Measurements from ENCODE around the gene TIPRL.
"Not testable (repeated sequence)": the region's sequence is repeated elsewhere in the genome, so short reads cannot be mapped to it uniquely, and the experiment has no call there.

Gene TIPRL

DNA sequence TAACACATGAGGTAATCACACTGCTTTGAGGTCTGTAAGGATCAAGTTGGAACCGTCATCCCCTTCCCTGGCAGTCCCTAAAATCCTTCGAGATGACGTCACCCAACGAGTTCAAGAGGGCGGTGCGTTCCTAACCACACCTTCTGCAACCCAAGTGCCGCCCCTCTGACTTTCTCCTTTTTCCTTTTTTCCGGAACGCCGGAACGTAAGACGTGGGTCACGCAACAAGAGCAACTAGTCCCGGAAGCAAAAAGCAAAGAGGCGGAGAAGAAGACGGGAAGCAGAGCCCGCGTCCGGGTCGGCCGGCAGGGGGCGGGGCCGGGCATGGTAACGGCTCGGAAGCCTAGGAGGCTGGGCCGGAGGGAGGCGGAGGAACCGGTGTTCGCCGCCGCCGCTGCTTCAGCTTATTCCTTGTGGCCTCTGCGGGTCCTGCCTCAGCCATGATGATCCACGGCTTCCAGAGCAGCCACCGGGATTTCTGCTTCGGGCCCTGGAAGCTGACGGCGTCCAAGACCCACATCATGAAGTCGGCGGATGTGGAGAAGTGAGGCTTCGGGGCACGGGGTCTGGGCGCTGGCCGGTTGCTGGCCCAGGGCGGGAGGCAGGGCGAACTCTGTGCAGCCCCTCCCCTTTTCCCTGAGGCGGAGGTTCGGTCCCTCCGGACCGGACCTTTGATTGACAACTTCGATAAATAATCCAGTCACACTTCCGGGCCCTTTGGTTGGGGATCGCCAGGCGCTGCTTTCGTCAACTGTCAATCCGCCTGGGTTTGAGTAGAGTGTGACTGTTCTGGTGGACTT, at the start of gene TIPRL:
Gene TIPRL, plus strand, starts transcription at position 325 of the 800 bp plus-strand sequence. Its CDS starts 116 bp downstream, at position 441.
- peak; percentile 97 for DNase-seq

DNA sequence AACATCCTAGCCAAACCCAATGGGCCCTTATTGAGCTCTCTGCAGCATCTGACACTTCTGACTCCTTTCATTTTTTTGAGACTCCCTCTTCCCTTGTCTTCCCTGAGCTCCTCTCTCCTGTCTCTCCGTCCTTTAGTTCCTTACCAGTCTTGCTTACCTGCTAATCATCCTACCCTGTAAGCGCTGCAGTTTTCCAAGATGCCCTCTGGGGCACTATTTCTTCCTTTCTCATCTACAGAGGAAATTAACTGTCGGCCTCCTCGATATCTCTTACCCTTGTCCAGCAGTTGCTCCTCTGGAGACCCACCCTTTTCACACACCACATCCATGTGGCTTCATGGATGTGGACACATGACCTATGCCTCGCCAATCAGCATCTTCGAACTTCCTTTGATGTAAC, 48.8 kb upstream of the TIPRL start:
- no peak for DNase-seq

DNA sequence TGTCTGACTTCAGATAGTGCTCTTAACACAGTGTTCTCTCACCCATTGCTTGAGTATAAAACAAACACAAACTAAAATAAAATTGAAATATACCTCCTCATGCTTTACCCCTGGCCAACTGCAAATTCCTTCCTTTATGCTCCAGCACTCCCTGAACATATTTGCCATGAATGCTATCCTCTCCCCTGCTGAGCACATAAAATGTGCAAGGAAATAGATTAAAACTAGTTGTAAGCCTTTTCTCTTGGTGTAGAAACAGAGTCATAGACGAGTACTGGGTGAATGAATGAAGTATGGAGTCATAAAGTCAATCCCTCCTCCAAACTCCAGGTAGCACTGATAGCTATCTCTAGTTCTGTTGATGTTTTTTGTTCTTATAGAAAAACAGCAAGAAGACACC, 44.6 kb upstream of the TIPRL start:
- DNase-seq, result no peak

DNA sequence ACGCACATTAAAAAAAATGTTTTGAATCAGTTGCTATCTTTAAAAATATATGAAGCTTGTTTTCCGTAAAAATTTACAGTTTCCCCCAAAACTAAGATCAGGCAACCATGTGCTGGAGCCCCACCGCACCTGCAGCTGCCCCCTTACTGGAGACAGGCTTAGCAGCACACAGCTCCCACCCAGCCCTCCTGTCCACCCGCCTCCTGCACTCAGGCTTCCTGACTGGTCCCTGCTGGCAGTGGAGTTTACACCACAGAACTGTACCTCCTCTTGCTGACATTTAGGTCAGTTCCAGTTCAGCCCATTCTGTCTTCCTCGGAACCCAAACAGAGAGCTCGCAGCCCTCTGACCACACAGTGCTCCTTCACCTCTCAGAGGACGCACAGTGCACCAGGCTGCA, 44.1 kb upstream of the TIPRL start:
- no peak for DNase-seq

DNA sequence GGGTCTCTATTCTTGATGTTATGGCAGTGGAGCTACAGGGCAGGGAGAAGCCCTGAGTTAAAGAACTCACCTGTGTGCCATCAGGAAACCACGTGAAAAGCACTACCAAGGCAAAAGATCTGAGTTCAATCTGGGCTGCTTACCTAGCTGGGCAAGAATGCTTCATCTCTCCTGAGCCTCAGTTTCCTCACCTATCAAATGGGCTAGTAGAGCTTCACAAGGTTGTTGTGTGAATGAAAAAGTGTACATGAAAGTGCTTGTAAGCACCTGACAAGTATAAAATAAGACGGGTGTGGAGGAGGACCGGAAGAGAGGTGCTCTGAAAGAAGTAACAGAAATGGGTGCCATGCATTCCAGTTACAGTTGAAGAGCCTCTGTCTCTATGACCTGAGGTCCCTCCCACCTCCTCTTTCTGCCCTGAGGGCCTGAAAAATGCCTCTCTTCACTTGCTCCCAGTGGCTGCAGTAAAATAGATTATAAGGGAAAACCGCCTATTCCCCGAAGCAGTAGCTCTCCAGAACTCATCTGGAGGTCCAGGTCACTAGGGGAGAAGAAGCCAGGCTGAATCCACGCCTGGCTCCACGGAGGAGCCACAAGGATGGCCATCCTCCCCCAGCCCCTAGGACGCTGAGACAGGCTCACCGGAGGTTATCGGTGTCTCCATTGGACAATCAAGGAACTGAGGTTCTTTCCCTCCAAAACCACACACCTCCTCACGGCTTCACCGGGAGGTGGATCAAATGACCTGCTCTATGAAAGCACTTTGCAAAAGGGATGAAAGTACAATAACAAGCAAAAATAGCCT, 43.4 kb upstream of the TIPRL start:
- DNase-seq, result no peak

DNA sequence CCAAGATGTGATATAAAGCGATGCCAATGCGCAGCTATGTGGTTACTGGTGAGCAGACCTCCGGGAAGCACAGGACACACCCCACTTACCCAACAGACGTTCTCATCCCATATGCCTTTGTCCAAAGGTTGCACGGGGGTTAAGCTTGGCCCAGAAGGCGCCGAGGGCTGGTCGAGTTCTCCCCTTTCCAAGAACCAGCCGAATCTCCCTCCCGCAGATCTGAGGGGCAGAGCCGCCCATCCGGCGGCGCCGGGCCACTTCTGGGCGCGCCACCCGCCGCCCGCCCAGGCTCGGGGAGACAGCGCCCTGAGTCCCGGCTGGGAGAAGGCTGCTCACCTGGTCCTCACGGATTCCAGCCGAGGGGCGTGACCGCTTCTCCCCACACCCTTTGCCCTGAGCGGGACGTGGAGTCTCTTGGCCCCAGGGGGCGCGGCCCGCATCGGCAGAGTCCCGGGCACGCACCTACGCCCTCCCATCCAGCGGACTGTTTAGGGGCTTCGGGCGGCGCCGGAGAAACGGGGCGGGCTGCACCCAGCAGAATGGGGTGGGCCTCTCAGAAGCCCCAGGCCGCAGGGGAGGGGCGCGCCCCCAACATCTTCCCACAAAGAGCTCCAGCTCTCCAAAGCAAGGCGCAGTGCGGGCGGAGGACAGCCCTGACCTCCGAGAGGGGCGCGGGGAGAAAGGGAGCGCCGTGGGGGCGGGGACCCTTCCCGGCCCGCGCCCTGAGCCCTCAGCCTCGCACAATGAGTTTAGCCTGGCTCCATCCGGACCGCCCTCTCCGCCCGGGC, 42.6 kb upstream of the TIPRL start:
- peak; percentile 37 for DNase-seq

DNA sequence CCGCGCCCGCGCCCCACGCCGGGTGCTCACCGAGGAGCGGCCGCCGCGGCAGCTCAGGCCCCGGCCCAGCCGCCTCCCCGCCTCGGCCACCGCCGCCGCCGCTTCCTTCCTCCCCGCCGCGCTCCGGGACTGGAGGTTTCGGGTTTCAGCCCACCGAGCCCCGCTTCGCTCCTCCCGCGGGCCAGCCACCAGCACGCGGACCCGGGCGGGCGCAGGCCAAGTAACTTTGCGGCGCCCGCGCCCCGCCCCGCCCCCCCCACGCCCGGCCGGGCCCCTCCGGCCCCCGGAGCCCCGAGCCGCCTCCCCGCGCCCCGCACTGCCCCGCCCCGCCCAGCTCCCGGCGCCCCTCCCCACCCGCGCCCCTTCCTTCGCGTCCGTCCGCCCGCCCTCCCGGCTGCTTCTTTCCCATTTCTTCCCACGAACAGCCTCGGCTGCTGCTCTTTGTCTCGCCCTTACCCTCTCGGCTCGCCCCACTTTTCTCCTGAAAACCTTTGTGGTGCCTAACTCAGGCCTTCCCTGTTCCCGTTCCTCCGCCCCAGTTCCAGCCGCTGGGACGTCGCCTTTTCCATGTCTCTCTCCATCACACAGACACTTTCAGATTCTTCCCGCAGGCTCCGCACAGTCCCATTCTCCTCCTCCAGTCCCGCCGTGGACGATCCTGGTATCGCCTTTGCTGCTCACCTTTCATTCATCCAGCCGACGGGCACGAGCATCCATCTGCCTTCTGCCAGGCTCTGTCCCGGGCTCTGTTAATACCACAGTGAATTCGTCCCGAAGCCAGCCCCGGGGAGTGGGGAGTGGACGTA, 41.9 kb upstream of the TIPRL start, which contains the start of gene GPR161:
Gene GPR161, minus strand, starts transcription at position 222 of the 806 bp plus-strand sequence. CDS start 32,080 bp downstream, outside the sequence.
- peak; percentile 41 for DNase-seq

DNA sequence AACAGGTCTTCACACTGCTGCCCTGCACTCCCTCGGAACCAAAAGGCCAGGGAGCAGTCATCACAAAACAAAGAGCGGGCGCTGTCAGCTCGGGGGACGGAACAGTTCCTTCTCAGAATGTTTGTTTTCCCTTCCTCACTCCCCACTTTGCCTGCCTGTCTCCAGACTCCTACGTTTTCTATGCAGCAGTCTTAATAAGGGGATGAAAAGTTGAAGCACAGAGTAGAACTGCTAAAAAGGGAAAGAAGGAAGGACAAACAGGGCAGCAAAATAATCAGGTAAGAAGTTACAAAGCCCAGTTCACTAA, 41.3 kb upstream of the TIPRL start:
- no peak for DNase-seq

DNA sequence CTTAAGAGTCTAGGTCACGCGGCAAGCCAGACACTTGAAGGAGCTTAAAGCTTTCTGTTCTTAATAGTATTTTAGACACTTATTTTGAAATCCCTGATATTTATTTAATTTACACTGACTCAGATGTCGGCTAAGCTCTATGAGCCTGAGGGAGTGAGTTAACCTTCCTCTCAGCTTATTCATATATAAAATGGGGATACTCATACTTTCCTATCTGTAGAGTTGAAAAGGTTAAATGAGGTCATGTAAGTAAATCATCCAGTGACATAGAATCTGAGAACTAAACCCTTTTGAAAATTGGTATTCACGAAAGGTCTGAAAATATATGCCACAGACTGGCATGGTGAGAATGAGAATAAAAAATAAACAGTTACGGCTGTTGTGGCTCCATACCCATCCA, 40.6 kb upstream of the TIPRL start:
- no peak for DNase-seq

DNA sequence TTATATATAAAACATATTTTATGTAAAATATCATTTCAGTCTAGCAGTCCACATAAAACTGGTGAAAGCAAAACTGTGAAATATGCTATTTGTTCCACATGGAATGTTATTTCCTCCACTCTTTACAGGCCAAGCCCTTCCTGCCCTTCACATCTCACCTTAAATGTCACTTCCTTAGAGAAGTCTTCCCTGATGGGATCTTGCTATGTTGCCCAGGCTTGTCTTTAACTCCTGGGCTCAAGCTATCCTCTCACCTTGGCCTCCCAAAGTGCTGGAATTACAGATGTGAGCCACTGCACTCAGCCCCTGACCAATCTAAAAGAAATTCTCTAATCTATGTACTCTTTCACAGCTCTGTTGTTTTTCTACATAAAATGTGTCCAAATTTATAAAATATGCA, 39.7 kb upstream of the TIPRL start:
- DNase-seq, result no peak

DNA sequence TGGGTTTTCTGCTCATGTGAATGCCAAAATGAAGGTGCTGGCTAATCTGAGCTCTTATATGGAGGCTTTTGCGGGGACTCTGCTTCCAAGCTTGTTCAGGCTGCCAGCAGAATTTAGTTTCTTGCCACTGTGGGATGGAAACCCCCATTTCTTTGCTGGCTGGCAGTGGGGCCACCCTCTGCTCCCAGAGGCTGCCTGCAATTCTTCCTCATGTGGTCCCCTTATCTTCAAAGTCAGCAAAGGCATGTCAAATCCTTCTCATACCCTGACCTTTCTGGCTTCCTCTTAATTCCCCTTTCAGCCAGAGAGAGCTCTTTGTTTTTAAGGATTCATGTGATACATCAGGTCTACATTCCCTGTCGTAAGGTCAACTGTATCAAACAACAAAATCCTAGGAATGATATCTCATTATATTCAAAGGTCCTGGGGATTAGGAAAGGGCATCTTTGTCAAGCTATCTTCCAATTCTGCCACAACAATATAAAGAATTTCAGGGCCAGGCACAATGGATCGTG, 36.8 kb upstream of the TIPRL start:
- no peak for DNase-seq

DNA sequence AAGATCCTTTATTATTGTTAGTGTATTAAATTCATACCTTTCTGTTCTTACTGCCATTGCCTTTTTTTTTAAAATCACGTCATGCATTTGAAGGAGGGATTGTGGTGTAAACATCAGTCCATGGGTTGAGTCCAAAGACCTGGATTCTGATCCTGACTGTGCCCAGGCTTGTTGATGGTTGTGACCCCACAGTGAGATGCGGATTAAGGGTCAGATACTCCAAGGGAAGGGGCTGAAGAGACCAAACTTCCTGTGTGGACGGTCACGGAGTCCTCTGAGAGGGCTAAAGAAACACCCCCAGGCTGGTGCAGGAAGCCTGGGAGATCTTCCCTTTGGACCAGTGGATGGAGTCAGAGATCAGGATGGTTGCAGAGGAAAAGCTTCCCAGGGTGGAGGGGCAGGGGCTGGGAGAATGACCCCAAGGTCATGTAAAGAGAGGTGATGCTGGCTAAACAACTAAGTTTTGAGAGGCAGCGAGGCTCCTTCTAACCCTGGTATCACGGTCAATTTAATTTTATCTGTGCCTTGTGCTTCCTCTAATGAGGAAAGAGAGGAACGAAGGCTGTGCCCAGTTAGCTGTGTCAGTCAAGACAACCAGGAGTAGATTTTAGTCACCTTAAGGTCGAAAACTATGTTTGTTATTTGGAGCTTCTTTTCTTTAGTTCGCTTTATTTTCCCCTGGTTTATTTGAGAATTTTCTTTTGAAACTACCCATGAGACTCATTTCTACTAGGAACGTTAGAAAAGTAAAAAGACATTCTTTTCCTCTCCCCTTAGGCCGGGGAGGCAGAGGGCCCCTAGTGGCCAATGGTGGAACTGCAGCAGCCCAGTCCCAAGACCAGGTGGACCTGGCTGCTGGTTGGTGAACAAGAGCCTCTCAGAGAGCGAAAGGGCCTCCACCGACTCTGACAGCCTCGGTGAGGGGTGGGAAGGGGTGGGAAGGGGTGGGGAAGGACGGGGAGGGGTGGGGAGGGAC, 33.3 kb upstream of the TIPRL start:
- DNase-seq, result peak; percentile 91

DNA sequence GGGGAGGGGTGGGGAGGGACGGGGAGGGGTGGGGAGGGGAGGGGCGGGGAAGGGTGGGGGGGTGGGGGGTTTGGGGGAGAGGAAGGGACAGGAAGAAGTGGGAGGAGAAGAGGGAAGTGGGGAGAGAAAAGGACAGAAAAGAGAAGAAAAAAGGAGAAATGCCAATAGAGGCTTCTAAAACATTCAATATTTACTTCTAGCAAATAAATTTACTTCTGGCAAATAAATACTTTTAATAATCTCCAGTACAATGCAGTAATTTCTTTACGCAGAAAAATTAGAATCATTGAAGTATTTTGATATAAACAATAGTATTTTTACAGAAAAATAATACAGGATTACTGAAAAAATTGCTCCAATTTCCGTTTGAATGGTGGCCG, 32.6 kb upstream of the TIPRL start:
- DNase-seq, result no peak

DNA sequence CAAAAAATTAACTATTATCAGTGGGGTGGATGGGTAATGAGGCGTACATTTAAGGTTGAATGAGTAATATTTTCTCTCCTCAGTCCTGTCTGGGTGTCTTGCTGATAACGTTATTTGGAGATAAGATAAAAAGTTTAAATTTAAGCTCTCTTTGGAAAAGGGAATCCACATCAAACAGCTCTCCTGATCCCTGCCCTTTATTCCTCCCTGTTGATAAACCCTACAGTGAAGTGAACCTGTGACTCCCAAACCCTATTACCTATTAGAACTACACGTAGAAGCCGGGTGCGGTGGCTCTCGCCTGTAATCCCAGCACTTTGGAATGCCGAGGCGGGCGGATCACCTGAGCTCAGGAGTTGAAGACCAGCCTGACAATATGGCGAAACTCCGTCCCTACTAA, 32.1 kb upstream of the TIPRL start:
- DNase-seq, result no peak

DNA sequence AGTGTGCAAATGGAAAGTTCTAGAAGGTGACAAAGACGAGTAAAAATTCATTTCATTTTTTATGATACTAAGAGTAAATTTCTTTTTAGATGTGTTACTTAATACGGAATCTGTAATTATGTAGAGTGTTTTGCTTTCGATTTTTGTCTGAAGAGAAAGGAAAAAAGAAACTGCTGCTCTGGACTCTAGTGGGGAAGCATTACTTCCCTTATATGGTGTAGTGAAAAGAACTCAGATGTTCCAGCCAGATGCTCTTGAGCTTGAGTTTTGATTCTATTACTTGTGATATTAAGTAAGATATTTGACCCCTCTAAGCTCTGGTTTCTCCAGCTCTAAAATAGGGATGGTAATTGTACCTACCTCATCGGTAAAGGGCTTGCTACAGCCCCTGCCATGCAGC, 29.8 kb upstream of the TIPRL start:
- DNase-seq, result no peak

DNA sequence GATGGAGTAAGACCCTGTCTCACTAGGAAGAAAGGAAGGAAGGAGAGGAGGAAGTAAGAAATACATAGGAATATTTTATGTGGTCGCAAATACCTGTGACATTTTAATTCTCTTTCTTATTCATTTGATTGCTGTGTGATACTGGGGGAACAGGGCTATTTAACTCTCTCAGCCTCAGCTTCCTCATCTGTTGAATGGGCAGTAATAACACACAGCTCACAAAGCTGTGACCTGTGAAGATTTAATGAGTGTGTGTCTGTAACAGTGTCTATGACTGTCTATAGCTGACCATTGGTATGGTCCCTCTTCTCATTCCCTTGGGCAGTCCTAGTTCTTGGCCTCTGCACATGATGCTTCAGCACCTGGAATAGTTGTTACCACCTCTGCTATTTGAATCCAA, 28.5 kb upstream of the TIPRL start:
- no peak for DNase-seq

DNA sequence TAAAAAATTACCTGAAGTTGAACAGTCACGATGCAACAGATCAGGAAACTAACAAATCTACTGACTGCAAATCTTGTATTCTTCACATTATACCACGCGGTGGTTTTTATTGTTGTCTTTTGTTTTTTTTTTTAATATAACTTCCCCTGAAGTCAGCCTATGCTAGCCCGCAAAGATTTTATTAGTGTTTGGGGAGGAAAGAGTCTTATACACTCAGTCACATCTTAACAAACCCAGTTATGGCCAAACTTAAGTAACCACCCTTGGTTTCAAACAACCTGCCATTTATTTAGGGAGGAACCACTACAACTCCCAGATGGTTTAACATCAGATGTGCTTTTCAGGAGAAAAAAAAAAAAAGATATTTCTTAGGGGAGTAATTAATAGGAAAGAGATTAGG, 26.8 kb upstream of the TIPRL start:
- DNase-seq, result no peak

DNA sequence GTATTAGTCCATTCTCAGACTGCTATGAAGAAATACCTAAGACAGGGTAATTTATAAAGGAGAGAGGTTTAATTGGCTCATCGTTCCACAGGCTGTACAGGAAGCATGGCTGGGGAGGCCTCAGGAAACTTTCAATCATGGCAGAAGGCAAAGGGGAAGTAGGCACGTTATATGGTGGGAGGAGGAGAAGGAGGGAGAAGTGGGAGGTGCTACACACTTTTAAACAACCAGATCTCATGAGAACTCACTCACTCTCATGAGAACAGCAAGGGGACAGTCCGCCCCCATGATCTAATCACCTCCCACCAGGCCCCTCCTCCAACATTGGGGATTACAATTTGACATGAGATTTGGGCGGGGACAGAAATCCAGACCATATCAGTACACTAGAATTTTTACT, 24.1 kb upstream of the TIPRL start:
- DNase-seq, result not testable (repeated sequence)

DNA sequence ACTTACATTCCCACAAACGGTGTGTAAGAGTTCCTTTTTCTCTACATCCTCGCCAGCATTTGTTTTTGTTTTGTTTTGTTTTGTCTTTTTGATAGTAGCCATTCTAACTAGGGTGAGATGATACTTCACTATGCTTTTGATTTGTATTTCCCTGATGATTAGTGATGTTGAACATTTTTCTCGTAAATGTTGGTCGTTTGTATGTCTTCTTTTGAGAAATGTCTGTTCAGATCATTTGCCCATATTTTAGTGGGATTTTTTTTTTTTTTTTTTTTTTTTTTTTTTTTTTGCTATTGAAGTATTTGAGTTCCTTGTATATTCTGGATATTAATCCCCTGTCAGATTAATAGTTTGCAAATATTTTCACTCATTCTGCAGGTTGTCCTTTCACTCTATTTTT, 22.9 kb upstream of the TIPRL start:
- no peak for DNase-seq

DNA sequence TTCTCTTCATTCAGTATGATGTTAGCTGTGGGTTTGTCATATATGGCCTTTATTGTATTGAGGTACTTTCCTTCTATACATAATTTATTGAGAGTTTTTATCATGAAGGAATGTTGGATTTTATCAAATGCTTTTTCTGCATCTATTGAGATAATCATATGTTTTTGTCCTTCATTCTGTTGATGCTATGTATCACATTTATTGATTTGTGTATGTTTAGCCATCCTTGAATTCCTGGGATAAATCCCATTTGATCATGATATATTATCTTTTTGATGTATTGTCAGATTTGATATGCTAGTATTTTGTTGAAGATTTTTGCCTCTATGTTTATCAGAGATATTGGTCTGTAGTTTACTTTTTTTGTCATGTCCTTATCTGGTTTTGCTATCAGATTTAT, 21.1 kb upstream of the TIPRL start:
- DNase-seq, result no peak

DNA sequence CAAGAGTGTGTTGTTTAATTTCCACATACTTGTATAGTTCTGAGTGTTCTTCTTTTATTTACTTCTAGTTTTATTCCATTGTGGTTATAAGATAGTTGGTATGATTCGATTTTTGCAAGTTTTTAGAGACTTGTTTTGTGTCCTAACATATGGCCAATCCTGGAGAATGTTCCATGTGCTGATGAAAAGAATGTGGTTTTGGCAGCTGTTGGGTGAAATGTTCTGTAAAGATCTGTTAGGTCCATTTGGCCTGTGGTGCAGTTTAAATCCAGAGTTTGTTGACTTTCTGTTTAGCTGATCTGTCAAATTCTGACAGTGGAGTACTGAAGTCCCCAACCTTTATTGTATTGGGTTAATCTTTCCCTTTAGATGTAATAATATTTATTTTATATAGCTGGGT, 19.5 kb upstream of the TIPRL start:
- DNase-seq, result no peak

Data from stimulated activated CD4-positive, alpha-beta T cell treated with anti-CD3 and anti-CD28 coated beads, Interleukin-15, amount 100 ng/mL, for 24 hours (primary cell).